Measurements from ENCODE around the gene SMIM32.

The SMIM32 gene

GRCh38 chr5:136201870-136202269 lies 8.9 kb upstream of the SMIM32 start:
- no peaks in the 10 kb centered on the region for H3K27me3 ChIP-seq (ENCODE audit: insufficient read depth, low read length, poor library complexity, severe bottlenecking)

GRCh38 chr5:136200761-136201160 lies 7.8 kb upstream of the SMIM32 start:
- no peaks in the 10 kb centered on the region for H3K27me3 ChIP-seq (ENCODE audit: insufficient read depth, low read length, poor library complexity, severe bottlenecking)

More at GRCh38 chr5:136201870-136202269, 8.9 kb upstream of the SMIM32 start:
- H3K4me3 ChIP-seq (ENCODE audit: low read length, poor library complexity, severe bottlenecking), result no peak overlapping the region
- H3K4me1 ChIP-seq (ENCODE audit: insufficient read depth, low read length, poor library complexity, severe bottlenecking), result no peaks in the 10 kb centered on the region
- TF ChIP-seq EZH2phosphoT487 (IDR thresholded peaks at IDR 0.05; ENCODE audit: borderline replicate concordance) (no peak), CTCF (conservative IDR thresholded peaks at IDR 0.05; ENCODE audit: low read length) (no peak)
- no peaks in the 10 kb centered on the region for H3F3A ChIP-seq (ENCODE audit: low read depth)
- no peaks in the 10 kb centered on the region for H3K36me3 ChIP-seq (ENCODE audit: insufficient read depth, low read length)
- no peaks in the 10 kb centered on the region for H3K79me2 ChIP-seq (ENCODE audit: insufficient read depth, low read length)
- no peak overlapping the region for H3K4me2 ChIP-seq (ENCODE audit: low read depth, low read length, poor library complexity, severe bottlenecking)
- H4K20me1 ChIP-seq (ENCODE audit: insufficient read depth, low read length, poor library complexity, severe bottlenecking), result no peaks in the 10 kb centered on the region
- no peak overlapping the region for H3K9ac ChIP-seq (ENCODE audit: low read depth, low read length, poor library complexity, severe bottlenecking)
- H3K9me3 ChIP-seq (ENCODE audit: insufficient read depth, low read depth, low read length), result no peaks in the 10 kb centered on the region
- no peaks in the 10 kb centered on the region for H3K9me2 ChIP-seq (replicated peaks; ENCODE audit: low read depth, low read length)
- H2AFZ ChIP-seq (ENCODE audit: low read length), result no peak overlapping the region

GRCh38 chr5:136200130-136200529 lies 7.2 kb upstream of the SMIM32 start:
- H3K9me2 ChIP-seq (replicated peaks; ENCODE audit: low read depth, low read length), result no peaks in the 10 kb centered on the region
- H3K4me3 ChIP-seq (ENCODE audit: low read length, poor library complexity, severe bottlenecking), result no peak overlapping the region
- H3F3A ChIP-seq (ENCODE audit: low read depth), result no peaks in the 10 kb centered on the region
- TF ChIP-seq CTCF (conservative IDR thresholded peaks at IDR 0.05; ENCODE audit: low read length) (no peak), EZH2phosphoT487 (IDR thresholded peaks at IDR 0.05; ENCODE audit: borderline replicate concordance) (no peak)
- H3K79me2 ChIP-seq (ENCODE audit: insufficient read depth, low read length), result no peaks in the 10 kb centered on the region
- no peak overlapping the region for H3K9ac ChIP-seq (ENCODE audit: low read depth, low read length, poor library complexity, severe bottlenecking)
- no peaks in the 10 kb centered on the region for H3K4me1 ChIP-seq (ENCODE audit: insufficient read depth, low read length, poor library complexity, severe bottlenecking)
- H2AFZ ChIP-seq (ENCODE audit: low read length), result no peak overlapping the region
- no peaks in the 10 kb centered on the region for H3K9me3 ChIP-seq (ENCODE audit: insufficient read depth, low read depth, low read length)
- H3K36me3 ChIP-seq (ENCODE audit: insufficient read depth, low read length), result no peaks in the 10 kb centered on the region
- no peaks in the 10 kb centered on the region for H3K27me3 ChIP-seq (ENCODE audit: insufficient read depth, low read length, poor library complexity, severe bottlenecking)
- H3K4me2 ChIP-seq (ENCODE audit: low read depth, low read length, poor library complexity, severe bottlenecking), result no peak overlapping the region
- H4K20me1 ChIP-seq (ENCODE audit: insufficient read depth, low read length, poor library complexity, severe bottlenecking), result no peaks in the 10 kb centered on the region

More at GRCh38 chr5:136200761-136201160, 7.8 kb upstream of the SMIM32 start:
- no peak overlapping the region for H2AFZ ChIP-seq (ENCODE audit: low read length)
- no peaks in the 10 kb centered on the region for H3K9me3 ChIP-seq (ENCODE audit: insufficient read depth, low read depth, low read length)
- no peaks in the 10 kb centered on the region for H3K36me3 ChIP-seq (ENCODE audit: insufficient read depth, low read length)
- H3K9me2 ChIP-seq (replicated peaks; ENCODE audit: low read depth, low read length), result no peaks in the 10 kb centered on the region
- H3K4me1 ChIP-seq (ENCODE audit: insufficient read depth, low read length, poor library complexity, severe bottlenecking), result no peaks in the 10 kb centered on the region
- H4K20me1 ChIP-seq (ENCODE audit: insufficient read depth, low read length, poor library complexity, severe bottlenecking), result no peaks in the 10 kb centered on the region
- no peaks in the 10 kb centered on the region for H3F3A ChIP-seq (ENCODE audit: low read depth)
- H3K4me2 ChIP-seq (ENCODE audit: low read depth, low read length, poor library complexity, severe bottlenecking), result no peak overlapping the region
- H3K4me3 ChIP-seq (ENCODE audit: low read length, poor library complexity, severe bottlenecking), result no peak overlapping the region
- no peak for TF ChIP-seq EZH2phosphoT487 (IDR thresholded peaks at IDR 0.05; ENCODE audit: borderline replicate concordance)
- no peak for TF ChIP-seq CTCF (conservative IDR thresholded peaks at IDR 0.05; ENCODE audit: low read length)
- no peak overlapping the region for H3K9ac ChIP-seq (ENCODE audit: low read depth, low read length, poor library complexity, severe bottlenecking)
- no peaks in the 10 kb centered on the region for H3K79me2 ChIP-seq (ENCODE audit: insufficient read depth, low read length)

All from Loucy (cell line).